ENCODE data around the gene SFMBT2.

Gene SFMBT2

DNA sequence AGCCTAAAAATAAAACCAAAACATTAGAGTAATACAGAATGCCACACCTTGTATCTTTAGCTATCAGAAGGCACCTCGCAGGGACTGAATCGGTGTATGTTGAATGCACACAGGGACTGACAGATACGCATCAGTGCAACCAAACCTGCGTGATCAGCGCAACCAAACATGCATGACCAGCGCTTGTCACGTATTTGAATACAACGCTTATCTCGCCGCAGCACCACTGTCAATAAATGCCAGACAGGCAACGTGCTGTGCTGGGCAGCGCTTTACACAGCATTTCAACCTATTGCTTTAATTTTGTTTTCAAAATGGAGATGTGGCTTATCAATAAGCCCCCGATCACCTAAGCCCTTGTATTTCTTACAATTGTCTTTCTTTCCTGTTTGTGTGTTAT lies 242.4 kb downstream of the SFMBT2 start:
- TF ChIP-seq, protein P1, sequence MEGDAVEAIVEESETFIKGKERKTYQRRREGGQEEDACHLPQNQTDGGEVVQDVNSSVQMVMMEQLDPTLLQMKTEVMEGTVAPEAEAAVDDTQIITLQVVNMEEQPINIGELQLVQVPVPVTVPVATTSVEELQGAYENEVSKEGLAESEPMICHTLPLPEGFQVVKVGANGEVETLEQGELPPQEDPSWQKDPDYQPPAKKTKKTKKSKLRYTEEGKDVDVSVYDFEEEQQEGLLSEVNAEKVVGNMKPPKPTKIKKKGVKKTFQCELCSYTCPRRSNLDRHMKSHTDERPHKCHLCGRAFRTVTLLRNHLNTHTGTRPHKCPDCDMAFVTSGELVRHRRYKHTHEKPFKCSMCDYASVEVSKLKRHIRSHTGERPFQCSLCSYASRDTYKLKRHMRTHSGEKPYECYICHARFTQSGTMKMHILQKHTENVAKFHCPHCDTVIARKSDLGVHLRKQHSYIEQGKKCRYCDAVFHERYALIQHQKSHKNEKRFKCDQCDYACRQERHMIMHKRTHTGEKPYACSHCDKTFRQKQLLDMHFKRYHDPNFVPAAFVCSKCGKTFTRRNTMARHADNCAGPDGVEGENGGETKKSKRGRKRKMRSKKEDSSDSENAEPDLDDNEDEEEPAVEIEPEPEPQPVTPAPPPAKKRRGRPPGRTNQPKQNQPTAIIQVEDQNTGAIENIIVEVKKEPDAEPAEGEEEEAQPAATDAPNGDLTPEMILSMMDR (IDR thresholded peaks at IDR 0.05), result no peak

DNA sequence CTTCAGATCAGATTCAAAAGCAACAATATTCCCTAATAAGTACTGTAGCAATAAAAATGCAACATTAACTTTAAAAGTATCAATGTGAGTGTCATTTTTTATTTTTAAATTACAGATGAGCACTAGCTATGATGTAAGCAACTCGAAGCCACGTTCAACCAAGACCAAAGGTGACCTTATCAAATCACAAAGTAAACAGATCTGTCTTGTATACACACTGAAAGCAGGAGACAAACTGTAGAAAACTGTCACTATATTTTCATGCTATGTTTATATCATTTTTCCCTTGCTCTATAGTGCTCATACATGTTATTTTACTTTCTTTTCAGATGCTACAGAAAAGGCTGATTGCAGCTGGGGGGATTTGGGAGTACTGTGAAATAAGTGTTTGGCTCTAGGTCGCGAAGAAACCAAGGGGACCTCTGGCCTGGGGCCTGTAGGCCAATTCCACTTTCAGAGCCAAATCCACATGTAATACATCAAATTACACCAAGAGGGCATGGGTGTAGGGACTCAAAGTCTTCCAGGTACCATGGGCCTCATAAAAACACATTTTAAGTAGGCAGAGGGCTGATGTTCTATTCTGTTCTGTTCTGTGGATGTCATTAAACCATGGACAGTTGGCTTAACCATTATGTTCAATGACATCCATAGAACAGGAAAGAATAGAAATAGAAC lies 245.2 kb downstream of the SFMBT2 start:
- TF ChIP-seq, protein P1 (IDR thresholded peaks at IDR 0.05), result no peak

DNA sequence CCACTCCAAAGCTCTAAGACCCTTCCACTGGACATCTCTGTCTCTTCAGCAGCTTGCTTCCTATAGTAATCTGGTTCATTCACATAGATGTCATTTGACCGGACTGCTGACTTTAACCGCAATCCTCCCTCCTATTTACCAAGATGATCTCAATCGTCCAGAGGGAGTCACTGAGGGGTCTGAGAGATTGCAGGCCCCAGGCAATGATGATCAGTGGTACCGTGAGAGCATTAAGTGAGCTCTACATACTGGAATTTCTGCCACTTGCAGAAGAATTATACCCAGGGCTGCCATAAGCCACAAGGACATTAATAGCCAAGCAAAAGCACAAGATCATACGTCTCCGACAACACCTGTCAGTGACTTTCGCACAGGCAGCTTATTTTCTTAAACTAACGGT lies 245.9 kb downstream of the SFMBT2 start:
- TF ChIP-seq, protein P1 (IDR thresholded peaks at IDR 0.05), result no peak

DNA sequence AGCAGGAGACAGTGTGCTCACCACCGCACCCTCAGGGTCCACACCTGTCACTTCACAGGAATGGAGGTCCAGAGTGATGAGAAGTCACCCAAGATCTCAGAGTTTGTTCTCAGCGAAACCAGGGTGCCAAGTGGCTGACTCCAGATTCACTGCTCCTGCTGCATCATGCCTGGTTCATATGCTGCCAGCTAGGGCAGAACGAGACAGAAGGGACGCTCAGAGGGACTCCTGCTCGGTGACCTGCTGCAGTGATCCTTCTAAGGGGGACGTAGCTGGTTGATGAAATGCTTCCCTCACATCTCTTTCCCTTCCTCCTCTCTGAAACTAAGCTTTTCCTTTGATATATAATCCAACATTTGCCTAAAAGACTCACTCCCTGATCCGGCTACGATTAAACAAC lies 248.5 kb downstream of the SFMBT2 start:
- TF ChIP-seq, protein P1 (IDR thresholded peaks at IDR 0.05), result no peak

GRCh38 chr10:7161484-7162250 lies 249.2 kb downstream of the SFMBT2 start:
- TF ChIP-seq, protein P1 (IDR thresholded peaks at IDR 0.05), result no peak

DNA sequence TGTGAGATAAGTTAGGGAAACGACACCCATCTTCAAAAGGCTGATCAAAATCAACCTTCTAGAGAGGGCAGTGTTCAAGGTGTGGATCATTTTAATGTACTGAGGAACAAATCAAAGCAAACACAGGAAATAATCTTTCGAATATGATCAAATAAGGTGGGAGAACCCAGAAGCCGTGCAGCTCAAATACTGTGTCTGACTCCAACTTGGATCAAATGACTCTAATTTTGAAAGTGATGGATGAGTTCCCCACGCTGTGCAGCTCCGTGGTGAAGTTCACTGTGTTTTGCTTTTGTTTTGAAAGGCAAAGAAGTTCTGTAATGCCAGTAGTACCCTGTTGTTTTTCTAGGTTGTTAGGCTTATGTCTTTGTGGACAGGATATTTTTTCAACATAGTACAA lies 250.9 kb downstream of the SFMBT2 start:
- TF ChIP-seq, protein P1 (IDR thresholded peaks at IDR 0.05), result no peak

DNA sequence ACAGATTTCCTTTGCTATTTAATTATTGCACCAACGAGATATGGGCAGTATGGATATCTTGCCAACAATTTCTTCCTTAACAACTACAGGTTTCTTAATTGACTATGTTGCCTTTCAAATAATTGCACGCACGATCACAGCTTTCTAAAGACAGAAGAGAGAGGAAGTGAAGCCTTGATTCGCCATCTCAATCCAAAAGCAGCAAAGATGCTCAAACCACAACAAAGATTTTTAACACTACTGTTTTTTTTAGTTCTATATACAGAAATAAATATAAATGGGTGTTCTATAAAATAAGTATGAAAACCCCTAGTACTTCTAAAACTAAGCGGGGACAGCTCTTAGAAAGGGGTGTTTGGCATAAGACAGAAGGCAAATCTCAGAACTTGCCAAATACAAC lies 251.3 kb downstream of the SFMBT2 start:
- TF ChIP-seq, protein P1 (IDR thresholded peaks at IDR 0.05), result no peak

Measured in LNCAP (cell line).